Measurements from ENCODE around the gene IL25. TPM values are rescaled to one million over a fixed set of nuclear protein-coding genes. Genes with fewer than 3 reads are reported as not detected.
"Not testable (repeated sequence)": the region's sequence is repeated elsewhere in the genome, so short reads cannot be mapped to it uniquely, and the experiment has no call there.

Gene IL25
- total RNA-seq, 4 donors from 2014 or later: not detected

GRCh38 chr14:23399136-23399535 is 26.5 kb downstream of the IL25 start:
- no peak for DNase-seq
- no peak overlapping the region for H3K27ac ChIP-seq
- no peaks in the 10 kb centered on the region for H3K9me3 ChIP-seq
- no peaks in the 10 kb centered on the region for H3K36me3 ChIP-seq
- no peaks in the 10 kb centered on the region for H3K4me1 ChIP-seq
- 83 to 89% methylated on average over 3 of the region's 3 CpGs for WGBS, 2 donors
- peaks cover 0 to 19% (median 0%) of the 10 kb centered on the region in 4 donors for H3K27me3 ChIP-seq
- intact Hi-C loops (cut with DNase I): no loop called here
- H3K4me3 ChIP-seq: no peak overlapping the region
- TF ChIP-seq POLR2A (IDR thresholded peaks at IDR 0.05): no peak
- no peak for TF ChIP-seq CTCF (IDR thresholded peaks at IDR 0.05)

- 67 to 82% methylated on average over 1 to 6 of the region's 6 CpGs for WGBS, 2 donors
- no peak for TF ChIP-seq POLR2A (IDR thresholded peaks at IDR 0.05)
- no peak for TF ChIP-seq CTCF (IDR thresholded peaks at IDR 0.05)
Observed at GRCh38 chr14:23399591-23399990, 27.0 kb downstream of the IL25 start.

GRCh38 chr14:23400496-23401149 is 28.0 kb downstream of the IL25 start:
- H3K9me3 ChIP-seq; H3K36me3 ChIP-seq; DNase-seq; H3K4me3 ChIP-seq; H3K27ac ChIP-seq; intact Hi-C loops (cut with DNase I); H3K4me1 ChIP-seq: not testable (repeated sequence)
- 85 to 86% methylated on average over 10 to 16 of the region's 16 CpGs for WGBS, 2 donors
- peaks cover 0 to 34% (median 0%) of the 10 kb centered on the region in 4 donors for H3K27me3 ChIP-seq

More at GRCh38 chr14:23399591-23399990, 27.0 kb downstream of the IL25 start:
- H3K9me3 ChIP-seq: no peaks in the 10 kb centered on the region
- DNase-seq: no peak
- intact Hi-C loops (cut with DNase I): no loop called here
- no peak overlapping the region for H3K4me3 ChIP-seq
- H3K27ac ChIP-seq: no peak overlapping the region
- peaks cover 0 to 23% (median 0%) of the 10 kb centered on the region in 4 donors for H3K27me3 ChIP-seq
- no peaks in the 10 kb centered on the region for H3K36me3 ChIP-seq
- no peaks in the 10 kb centered on the region for H3K4me1 ChIP-seq

- Histone ChIP-seq H3K27me3 (peaks cover 0 to 40% (median 0%) of the 10 kb centered on the region in 4 donors), H3K4me1 (no peaks in the 10 kb centered on the region), H3K36me3 (no peaks in the 10 kb centered on the region), H3K9me3 (no peaks in the 10 kb centered on the region), H3K27ac (no peak overlapping the region), H3K4me3 (no peak overlapping the region)
- no peak for DNase-seq
- intact Hi-C loops (cut with DNase I): no loop called here
- 63 to 74% methylated on average over 4 of the region's 4 CpGs for WGBS, 2 donors
- no peak for TF ChIP-seq CTCF (IDR thresholded peaks at IDR 0.05)
- no peak for TF ChIP-seq POLR2A (IDR thresholded peaks at IDR 0.05)
Observed at GRCh38 chr14:23401291-23401690, 28.7 kb downstream of the IL25 start.

- peaks cover 0 to 51% (median 0%) of the 10 kb centered on the region in 4 donors for H3K27me3 ChIP-seq
- H3K27ac ChIP-seq: no peak overlapping the region
- no peak for DNase-seq
- TF ChIP-seq CTCF (IDR thresholded peaks at IDR 0.05): no peak
- no peak for TF ChIP-seq POLR2A (IDR thresholded peaks at IDR 0.05)
- intact Hi-C loops (cut with DNase I): no loop called here
- H3K4me3 ChIP-seq: no peak overlapping the region
- 63 to 67% methylated on average over 9 to 14 of the region's 25 CpGs for WGBS, 2 donors
- H3K36me3 ChIP-seq: no peaks in the 10 kb centered on the region
- no peaks in the 10 kb centered on the region for H3K4me1 ChIP-seq
- no peaks in the 10 kb centered on the region for H3K9me3 ChIP-seq
Observed at GRCh38 chr14:23402296-23403138, 29.9 kb downstream of the IL25 start.
